ENCODE data around the gene RNF2.
"Not testable (repeated sequence)": the region's sequence is repeated elsewhere in the genome, so short reads cannot be mapped to it uniquely, and the experiment has no call there.

The RNF2 gene

GRCh38 chr1:185049670-185050069 is 4.3 kb downstream of the RNF2 start:
- in situ Hi-C loops (cut with HindIII; ENCODE audit: low sequenced_read_pairs), result no loop called here

- in situ Hi-C loops (cut with HindIII; ENCODE audit: low sequenced_read_pairs), result no loop called here
These were observed 5.6 kb downstream of the RNF2 start for GRCh38 chr1:185050823-185051451.

- in situ Hi-C loops (cut with HindIII; ENCODE audit: low sequenced_read_pairs), result no loop called here
These were observed 7.8 kb downstream of the RNF2 start for GRCh38 chr1:185053204-185053603.

GRCh38 chr1:185054365-185055060 is 9.2 kb downstream of the RNF2 start:
- in situ Hi-C loops (cut with HindIII; ENCODE audit: low sequenced_read_pairs), result no loop called here

GRCh38 chr1:185058110-185058509 is 12.8 kb downstream of the RNF2 start:
- in situ Hi-C loops (cut with HindIII; ENCODE audit: low sequenced_read_pairs), result no loop called here

GRCh38 chr1:185058876-185059275 is 13.5 kb downstream of the RNF2 start:
- in situ Hi-C loops (cut with HindIII; ENCODE audit: low sequenced_read_pairs), result no loop called here

- in situ Hi-C loops (cut with HindIII; ENCODE audit: low sequenced_read_pairs), result no loop called here
These were observed 14.7 kb downstream of the RNF2 start for GRCh38 chr1:185059950-185060571.

GRCh38 chr1:185062710-185063370 is 17.5 kb downstream of the RNF2 start:
- in situ Hi-C loops (cut with HindIII; ENCODE audit: low sequenced_read_pairs), result no loop called here

- in situ Hi-C loops (cut with HindIII; ENCODE audit: low sequenced_read_pairs), result no loop called here
These were observed 18.4 kb downstream of the RNF2 start for GRCh38 chr1:185063719-185064118.

- in situ Hi-C loops (cut with HindIII; ENCODE audit: low sequenced_read_pairs), result not testable (repeated sequence)
These were observed 19.6 kb downstream of the RNF2 start for GRCh38 chr1:185065006-185065405.

GRCh38 chr1:185066181-185066580 is 20.8 kb downstream of the RNF2 start:
- in situ Hi-C loops (cut with HindIII; ENCODE audit: low sequenced_read_pairs), result no loop called here

- in situ Hi-C loops (cut with HindIII; ENCODE audit: low sequenced_read_pairs), result no loop called here
These were observed 23.0 kb downstream of the RNF2 start for GRCh38 chr1:185068341-185068740.

GRCh38 chr1:185069202-185069772 is 23.9 kb downstream of the RNF2 start:
- in situ Hi-C loops (cut with HindIII; ENCODE audit: low sequenced_read_pairs), result no loop called here

GRCh38 chr1:185070051-185070450 is 24.7 kb downstream of the RNF2 start:
- in situ Hi-C loops (cut with HindIII; ENCODE audit: low sequenced_read_pairs), result no loop called here

- in situ Hi-C loops (cut with HindIII; ENCODE audit: low sequenced_read_pairs), result no loop called here
These were observed 28.4 kb downstream of the RNF2 start for GRCh38 chr1:185073725-185074124.

- in situ Hi-C loops (cut with HindIII; ENCODE audit: low sequenced_read_pairs), result no loop called here
These were observed 28.9 kb downstream of the RNF2 start for GRCh38 chr1:185074307-185074706.

- in situ Hi-C loops (cut with HindIII; ENCODE audit: low sequenced_read_pairs), result no loop called here
These were observed 30.1 kb downstream of the RNF2 start for GRCh38 chr1:185075476-185075875.

GRCh38 chr1:185077374-185077773 is 32.0 kb downstream of the RNF2 start:
- in situ Hi-C loops (cut with HindIII; ENCODE audit: low sequenced_read_pairs), result no loop called here

- in situ Hi-C loops (cut with HindIII; ENCODE audit: low sequenced_read_pairs), result no loop called here
These were observed 35.1 kb downstream of the RNF2 start for GRCh38 chr1:185080422-185080821.

GRCh38 chr1:185083818-185084217 is 38.5 kb downstream of the RNF2 start:
- in situ Hi-C loops (cut with HindIII; ENCODE audit: low sequenced_read_pairs), result no loop called here

- in situ Hi-C loops (cut with HindIII; ENCODE audit: low sequenced_read_pairs), result no loop called here
These were observed 41.7 kb downstream of the RNF2 start for GRCh38 chr1:185087101-185087500.
